ENCODE measurements around the gene CRIM1. TPM values are rescaled to one million over a fixed set of nuclear protein-coding genes. Genes with fewer than 3 reads are reported as not detected.

Gene CRIM1
- total and polyA plus RNA-seq, 2 of the 8 experiments (the other 6 are each of a cell fraction or from before 2014, with no cell fraction given): 9.4 to 28.4 TPM

DNA sequence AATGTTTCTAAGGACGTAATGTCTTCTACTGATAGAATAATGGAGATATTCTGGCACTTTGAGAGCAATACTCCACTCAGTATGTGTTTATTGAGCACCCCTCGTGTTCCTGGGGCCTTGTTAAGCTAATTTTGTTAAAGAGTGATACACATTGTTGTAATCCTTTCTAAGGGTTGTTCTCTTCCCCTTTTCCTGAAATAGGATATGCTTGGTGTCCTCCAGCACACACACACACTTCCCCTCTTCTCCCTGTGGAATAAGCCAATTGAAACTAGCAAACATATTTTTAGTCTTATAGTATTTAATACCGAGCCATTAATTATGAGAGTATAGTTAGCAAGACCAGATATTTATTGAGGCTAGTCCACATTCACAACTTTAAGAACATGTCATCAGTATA lies 114.1 kb downstream of the CRIM1 start:
- 74% methylated on average over 3 of the region's 3 CpGs; no CpG with 5 or more reads in 1 of the 2 experiments for WGBS, 2 experiments (ENCODE audit: extremely low coverage in 1 of 2, insufficient coverage in 1 of 2, insufficient read length in 1 of 2, insufficient replicate concordance in 2 of 2, low coverage in 1 of 2, low lambda C conversion rate in 2 of 2, missing lambda C conversion rate in 1 of 2)
- H4K5ac ChIP-seq (ENCODE audit: insufficient read length, low read depth, low read length): no peak overlapping the region
- no peak overlapping the region for H3K23ac ChIP-seq (ENCODE audit: insufficient read length)
- ChIA-PET POLR2A (ENCODE audit: partially characterized antibody) (no interaction called here), CTCF (ENCODE audit: partially characterized antibody) (interaction anchor here (1.0 to 1.3 kb wide), 2 partner anchors 10 to 16 kb away, joined by 4 to 7 read pairs; no protein-coding TSS in a partner anchor)
- H2BK5ac ChIP-seq (ENCODE audit: low read depth, low read length): no peak overlapping the region
- no peak overlapping the region for H4K91ac ChIP-seq (replicated peaks; ENCODE audit: insufficient read length, low read length)
- FAIRE-seq (no peak), DNase-seq (ENCODE audit: low read depth in 1 of 2, low spot score in 2 of 2) (no peak)
- H3K79me2 ChIP-seq (ENCODE audit: control insufficient read depth in 1 of 2, insufficient read depth in 2 of 2, low read length in 2 of 2): peaks cover 0 to 16% of the 10 kb centered on the region in 2 experiments; a peak in 2 of 4 replicates
- H3K79me1 ChIP-seq (ENCODE audit: low read depth, low read length): no peaks in the 10 kb centered on the region
- H3K27me3 ChIP-seq (replicated peaks in 1 of 4; ENCODE audit: control insufficient read depth in 3 of 4, extremely low read depth in 1 of 4, insufficient read depth in 3 of 4, low read length in 3 of 4): no peaks in the 10 kb centered on the region
- no peak overlapping the region for H3K14ac ChIP-seq (ENCODE audit: insufficient read length)
- no peak overlapping the region for H3K18ac ChIP-seq (ENCODE audit: extremely low read depth, low read length)
- H3K23me2 ChIP-seq (ENCODE audit: low read depth, low read length): no peaks in the 10 kb centered on the region
- peaks cover 3 to 8% of the 10 kb centered on the region in 2 experiments; a peak in 3 of 4 replicates for H3K9me3 ChIP-seq (ENCODE audit: insufficient read depth in 2 of 2, low read depth in 1 of 2, low read length in 1 of 2)
- no peak overlapping the region for H2AFZ ChIP-seq (ENCODE audit: low read length)
- H2BK15ac ChIP-seq (ENCODE audit: low read length): no peak overlapping the region
- no peak overlapping the region for H2BK20ac ChIP-seq (ENCODE audit: low read length)
- H4K20me1 ChIP-seq (replicated peaks in 1 of 2; ENCODE audit: control insufficient read depth in 1 of 2, insufficient read depth in 2 of 2, low read length in 2 of 2): no peaks in the 10 kb centered on the region
- no peak overlapping the region for H2BK120ac ChIP-seq (replicated peaks; ENCODE audit: low read depth, low read length)
- H3K56ac ChIP-seq (replicated peaks; ENCODE audit: insufficient read length, low read depth, low read length): no peak overlapping the region
- peaks cover 6 to 30% (median 19%) of the 10 kb centered on the region in 4 experiments; a peak in 6 of 8 replicates for H3K36me3 ChIP-seq (ENCODE audit: control insufficient read depth in 2 of 4, insufficient read depth in 4 of 4, low read length in 3 of 4)
- H3K4me2 ChIP-seq (ENCODE audit: insufficient read depth in 1 of 2, low read depth in 2 of 2, low read length in 2 of 2): no peak overlapping the region
- H3K27ac ChIP-seq (ENCODE audit: low read depth, low read length): no peak overlapping the region
- H3K9ac ChIP-seq (replicated peaks in 1 of 4; ENCODE audit: extremely low read depth in 1 of 4, low read depth in 3 of 4, low read length in 3 of 4): no peak overlapping the region
- no peak overlapping the region for H2BK12ac ChIP-seq (ENCODE audit: low read depth, low read length)
- H3K4ac ChIP-seq (replicated peaks; ENCODE audit: insufficient read length, low read depth, low read length): no peak overlapping the region
- no peak overlapping the region for H3K4me3 ChIP-seq (ENCODE audit: extremely low read depth in 1 of 4, insufficient read depth in 2 of 4, low read depth in 3 of 4, low read length in 4 of 4)
- no peak overlapping the region for H4K8ac ChIP-seq (ENCODE audit: extremely low read depth, insufficient read depth, low read length)
- H3K4me1 ChIP-seq (replicated peaks in 1 of 4; ENCODE audit: control insufficient read depth in 3 of 4, insufficient read depth in 4 of 4, low read length in 3 of 4): peaks cover 0 to 8% (median 5%) of the 10 kb centered on the region in 4 experiments; a peak in 2 of 7 replicates
- H2AK5ac ChIP-seq (ENCODE audit: low read depth, low read length): no peak overlapping the region
- TF ChIP-seq HDAC2 (IDR thresholded peaks at IDR 0.05; ENCODE audit: borderline replicate concordance in 1 of 2, low read depth in 2 of 2, low read length in 2 of 2): no peak
- no peak for TF ChIP-seq NANOG (IDR thresholded peaks at IDR 0.05; ENCODE audit: insufficient read depth, low read depth, low read length, poor library complexity, severe bottlenecking)
- TF ChIP-seq SRF (IDR thresholded peaks at IDR 0.05; ENCODE audit: low read depth, low read length): no peak
- TF ChIP-seq CREB1 (IDR thresholded peaks at IDR 0.05): no peak
- no peak for TF ChIP-seq RAD21 (IDR thresholded peaks at IDR 0.05 in 1 of 2, conservative IDR thresholded peaks at IDR 0.05 in 1 of 2; ENCODE audit: low read depth in 2 of 2, low read length in 2 of 2)
- TF ChIP-seq JUN (IDR thresholded peaks at IDR 0.05; ENCODE audit: low read depth, low read length): no peak
- no peak for TF ChIP-seq YY1 (IDR thresholded peaks at IDR 0.05; ENCODE audit: low read depth, low read length)
- no peak for TF ChIP-seq CBX5 (IDR thresholded peaks at IDR 0.05; ENCODE audit: low read depth, low read length)
- TF ChIP-seq TEAD4 (IDR thresholded peaks at IDR 0.05; ENCODE audit: low read depth, low read length): no peak
- no peak for TF ChIP-seq KDM4A (IDR thresholded peaks at IDR 0.05; ENCODE audit: low read depth, low read length, severe bottlenecking)
- TF ChIP-seq RBBP5 (IDR thresholded peaks at IDR 0.05; ENCODE audit: borderline replicate concordance, low read depth, low read length): no peak
- TF ChIP-seq, protein P1, sequence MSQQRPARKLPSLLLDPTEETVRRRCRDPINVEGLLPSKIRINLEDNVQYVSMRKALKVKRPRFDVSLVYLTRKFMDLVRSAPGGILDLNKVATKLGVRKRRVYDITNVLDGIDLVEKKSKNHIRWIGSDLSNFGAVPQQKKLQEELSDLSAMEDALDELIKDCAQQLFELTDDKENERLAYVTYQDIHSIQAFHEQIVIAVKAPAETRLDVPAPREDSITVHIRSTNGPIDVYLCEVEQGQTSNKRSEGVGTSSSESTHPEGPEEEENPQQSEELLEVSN (IDR thresholded peaks at IDR 0.05): no peak
- TF ChIP-seq SUZ12 (IDR thresholded peaks at IDR 0.05; ENCODE audit: low read length): no peak
